ENCODE measurements around the gene MRRF.
"Not testable (repeated sequence)": the region's sequence is repeated elsewhere in the genome, so short reads cannot be mapped to it uniquely, and the experiment has no call there.

MRRF gene

DNA sequence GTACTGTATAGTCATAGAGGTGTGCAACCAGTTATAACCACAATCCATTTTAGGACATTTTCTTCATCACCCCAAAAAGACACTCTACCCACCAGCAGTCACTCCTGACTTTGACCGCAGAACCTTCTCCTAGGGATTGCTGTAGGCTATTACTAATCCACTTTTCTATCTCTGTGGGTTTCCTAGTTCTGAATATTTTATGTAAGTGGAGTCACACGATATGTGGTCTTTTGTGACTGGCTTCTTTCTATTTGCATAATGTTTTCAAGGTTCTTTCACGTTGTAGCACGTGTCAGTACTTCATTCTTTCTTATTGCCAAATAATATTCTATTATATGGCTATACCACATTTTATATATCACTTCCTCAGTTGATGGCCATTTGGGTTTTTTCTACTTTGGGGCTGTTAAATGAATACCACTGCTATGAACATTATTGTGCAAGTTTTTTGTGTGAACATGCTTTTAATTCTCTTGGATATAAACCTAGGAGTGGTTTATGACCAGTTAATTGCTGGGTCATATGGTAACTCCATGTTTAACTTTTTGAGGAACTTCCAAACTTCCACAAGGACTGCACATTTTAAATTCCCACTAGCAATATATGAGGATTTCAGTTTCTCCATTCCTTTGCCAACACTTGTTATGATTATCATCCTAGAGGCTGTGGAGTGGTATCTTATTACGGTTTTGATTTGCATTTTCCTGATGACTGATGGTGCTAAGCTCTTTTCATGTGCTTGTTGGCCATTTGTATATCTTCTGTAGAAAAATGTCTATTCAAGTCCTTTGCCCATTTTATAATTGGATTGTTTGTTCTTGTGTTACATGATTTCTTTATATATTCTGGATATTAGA is 37.8 kb downstream of the MRRF start:
- no peak for TF ChIP-seq Cebpa-rat (IDR thresholded peaks at IDR 0.05)
- no peaks in the 10 kb centered on the region for H3K27me3 ChIP-seq
- peaks cover 78 to 98% (median 94%) of the 10 kb centered on the region in 11 experiments for H3K36me3 ChIP-seq
- H3K9ac ChIP-seq = no peak overlapping the region
- no peaks in the 10 kb centered on the region for H3K9me3 ChIP-seq (replicated peaks in 1 of 11)
- no peak overlapping the region for H3K4me2 ChIP-seq
- H4K20me1 ChIP-seq = peaks cover 0 to 53% (median 22%) of the 10 kb centered on the region in 11 experiments; a peak in 12 of 22 replicates
- H3K4me3 ChIP-seq = no peak overlapping the region
- no peak overlapping the region for H3K27ac ChIP-seq
- H3K4me1 ChIP-seq = peaks cover 0 to 5% (median 1%) of the 10 kb centered on the region in 10 experiments; a peak in 9 of 20 replicates

DNA sequence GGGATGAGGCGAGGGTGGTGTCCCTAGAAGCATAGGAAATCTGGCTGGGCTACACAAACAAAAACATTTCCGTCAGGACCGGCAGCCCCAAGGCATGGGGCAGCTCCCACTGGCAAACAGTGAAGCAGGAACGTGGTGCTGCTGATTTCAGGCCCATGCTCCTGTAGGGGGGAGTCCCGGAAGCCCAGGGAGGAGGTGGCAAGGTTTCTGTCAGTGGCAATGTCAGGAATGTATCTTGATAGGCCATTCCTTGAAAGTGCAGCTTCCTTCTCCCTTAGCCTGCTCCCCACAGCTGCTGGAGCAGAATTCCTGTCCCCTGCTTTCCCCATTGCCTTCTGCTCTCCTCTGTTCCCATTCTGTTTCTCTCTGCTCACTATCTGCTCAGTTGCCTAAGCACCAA is 42.4 kb downstream of the MRRF start:
- Histone ChIP-seq H4K20me1 (peaks cover 0 to 36% (median 12%) of the 10 kb centered on the region in 11 experiments; a peak in 13 of 22 replicates), H3K36me3 (peaks cover 81 to 96% (median 93%) of the 10 kb centered on the region in 11 experiments), H3K27me3 (no peaks in the 10 kb centered on the region), H3K4me1 (no peaks in the 10 kb centered on the region), H3K4me3 (no peak overlapping the region), H3K9me3 (replicated peaks in 1 of 11) (no peaks in the 10 kb centered on the region), H3K27ac (no peak overlapping the region), H3K4me2 (no peak overlapping the region), H3K9ac (no peak overlapping the region)
- no peak for TF ChIP-seq Cebpa-rat (IDR thresholded peaks at IDR 0.05)

DNA sequence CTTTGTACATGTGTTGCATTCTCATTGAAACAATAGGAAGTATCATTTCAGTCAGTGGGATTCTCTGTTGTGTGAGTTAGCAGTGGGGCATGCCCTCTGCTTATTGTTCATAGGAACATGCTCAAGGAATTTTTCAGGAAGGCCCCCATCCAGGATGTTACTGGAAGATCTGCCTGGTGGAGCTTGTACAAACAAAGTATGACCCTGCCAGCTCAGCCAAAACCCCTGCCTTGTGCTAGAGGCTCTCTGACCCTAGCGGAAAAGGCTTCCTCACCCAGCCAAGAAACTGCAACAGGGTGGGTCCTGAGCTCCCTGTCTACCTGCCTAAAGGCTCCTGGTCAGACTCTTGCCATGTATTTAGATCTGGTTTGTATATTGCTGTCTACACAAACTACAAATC is 43.2 kb downstream of the MRRF start:
- Histone ChIP-seq H3K27me3 (no peaks in the 10 kb centered on the region), H3K27ac (no peak overlapping the region), H3K4me3 (no peak overlapping the region), H3K9me3 (replicated peaks in 1 of 11) (no peaks in the 10 kb centered on the region), H4K20me1 (peaks cover 0 to 30% (median 12%) of the 10 kb centered on the region in 11 experiments; a peak in 11 of 22 replicates), H3K4me2 (no peak overlapping the region), H3K9ac (no peak overlapping the region), H3K4me1 (no peaks in the 10 kb centered on the region), H3K36me3 (peaks cover 81 to 96% (median 93%) of the 10 kb centered on the region in 11 experiments)
- TF ChIP-seq Cebpa-rat (IDR thresholded peaks at IDR 0.05) = no peak

DNA sequence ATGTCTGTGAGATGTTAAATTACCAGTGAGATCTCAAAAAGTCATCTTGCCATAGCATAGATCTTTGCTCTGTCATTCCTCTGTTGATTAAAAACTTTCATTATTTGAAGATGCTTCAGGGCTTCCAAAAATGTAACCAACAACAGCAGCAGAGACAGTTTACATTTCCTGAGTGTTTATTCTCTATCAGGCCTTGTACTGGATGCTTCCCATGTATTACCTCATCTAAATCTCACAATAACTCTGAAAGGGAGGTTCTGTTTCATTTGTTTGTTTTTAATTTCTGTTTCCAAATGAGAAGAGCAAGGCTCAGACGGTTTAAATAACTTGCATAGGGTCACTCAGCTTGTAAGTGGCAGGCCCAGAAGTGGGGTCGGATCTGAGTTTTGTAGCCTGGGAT is 45.2 kb downstream of the MRRF start:
- Histone ChIP-seq H3K9me3 (replicated peaks in 1 of 11) (no peaks in the 10 kb centered on the region), H4K20me1 (peaks cover 0 to 24% (median 6%) of the 10 kb centered on the region in 11 experiments; a peak in 11 of 22 replicates), H3K27ac (no peak overlapping the region), H3K9ac (no peak overlapping the region), H3K27me3 (no peaks in the 10 kb centered on the region), H3K36me3 (peaks cover 86 to 98% (median 94%) of the 10 kb centered on the region in 11 experiments), H3K4me2 (no peak overlapping the region), H3K4me3 (no peak overlapping the region), H3K4me1 (no peaks in the 10 kb centered on the region)
- TF ChIP-seq Cebpa-rat (IDR thresholded peaks at IDR 0.05) = no peak

DNA sequence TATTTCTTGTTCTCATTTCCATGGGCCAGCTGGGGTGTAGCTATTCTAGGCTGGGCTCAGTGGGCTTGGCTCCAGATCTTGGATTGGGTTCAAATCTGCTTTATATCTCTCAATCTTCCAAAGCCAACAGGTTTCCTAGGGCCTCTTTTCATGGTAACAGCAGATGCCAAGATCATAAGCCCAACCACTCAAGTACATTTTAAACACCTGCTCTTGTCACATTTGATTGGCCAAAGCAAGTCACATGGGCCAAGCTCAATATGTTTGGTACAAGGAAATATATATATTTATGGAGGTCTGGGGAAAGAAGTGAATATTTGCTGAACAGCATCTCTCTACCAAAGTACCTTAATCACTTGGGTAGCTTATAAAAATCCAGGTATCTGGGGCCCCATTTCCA is 49.5 kb downstream of the MRRF start:
- H3K9ac ChIP-seq = no peak overlapping the region
- H3K27me3 ChIP-seq = no peaks in the 10 kb centered on the region
- H3K4me2 ChIP-seq = no peak overlapping the region
- H3K4me3 ChIP-seq = no peak overlapping the region
- H3K4me1 ChIP-seq = no peaks in the 10 kb centered on the region
- peaks cover 0 to 32% (median 6%) of the 10 kb centered on the region in 11 experiments; a peak in 10 of 22 replicates for H4K20me1 ChIP-seq
- H3K27ac ChIP-seq = no peak overlapping the region
- peaks cover 65 to 95% (median 80%) of the 10 kb centered on the region in 11 experiments for H3K36me3 ChIP-seq
- H3K9me3 ChIP-seq (replicated peaks in 1 of 11) = no peaks in the 10 kb centered on the region
- TF ChIP-seq Cebpa-rat (IDR thresholded peaks at IDR 0.05) = no peak

DNA sequence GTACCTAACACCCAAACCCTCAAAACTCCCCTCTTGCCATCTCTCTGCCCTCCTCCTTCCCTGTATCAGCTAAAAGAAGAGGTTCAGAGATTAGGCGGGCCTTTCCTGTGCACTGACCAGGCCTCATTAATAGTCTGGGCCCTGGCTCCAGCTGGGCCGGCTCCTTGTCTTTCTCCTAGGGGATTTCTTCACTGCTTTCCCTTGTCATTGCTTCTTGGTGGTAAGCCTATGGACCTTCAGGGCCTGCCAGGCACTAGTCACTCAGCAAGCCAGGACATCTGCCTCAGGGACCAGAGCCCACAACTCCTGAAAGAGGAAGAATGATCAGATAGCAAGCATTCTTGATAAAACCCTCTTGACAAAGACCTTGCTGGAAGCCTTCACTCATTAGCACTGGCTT is 50.9 kb downstream of the MRRF start:
- H3K4me1 ChIP-seq = peaks cover 0 to 8% (median 0%) of the 10 kb centered on the region in 10 experiments; a peak in 5 of 20 replicates
- H3K9me3 ChIP-seq (replicated peaks in 1 of 11) = no peaks in the 10 kb centered on the region
- peaks cover 53 to 95% (median 77%) of the 10 kb centered on the region in 11 experiments for H3K36me3 ChIP-seq
- H3K27me3 ChIP-seq = no peaks in the 10 kb centered on the region
- TF ChIP-seq Cebpa-rat (IDR thresholded peaks at IDR 0.05) = no peak
- peaks cover 0 to 36% (median 3%) of the 10 kb centered on the region in 11 experiments; a peak in 12 of 22 replicates for H4K20me1 ChIP-seq
- no peak overlapping the region for H3K4me3 ChIP-seq
- H3K27ac ChIP-seq = no peak overlapping the region
- H3K4me2 ChIP-seq = no peak overlapping the region
- no peak overlapping the region for H3K9ac ChIP-seq

DNA sequence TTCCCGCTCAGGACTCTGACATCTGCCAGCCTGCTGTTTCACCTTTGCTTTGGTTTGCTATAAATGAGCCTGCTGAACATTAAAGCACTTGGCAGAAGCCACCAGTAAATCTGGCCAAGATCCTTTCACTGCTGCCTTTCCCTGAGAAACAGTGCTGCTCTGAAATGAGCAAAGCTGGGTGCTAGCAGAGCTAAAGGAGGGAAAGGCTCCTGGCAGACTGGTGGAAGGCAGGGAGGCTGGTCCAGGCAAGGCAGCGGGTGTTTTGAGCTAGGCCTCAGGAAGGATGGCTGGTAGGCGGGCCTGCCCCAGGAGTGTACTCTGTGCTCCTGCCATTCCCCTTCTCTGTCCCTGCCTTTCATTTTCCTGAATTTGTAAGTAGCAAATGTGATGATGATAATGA is 53.6 kb downstream of the MRRF start:
- H3K4me2 ChIP-seq = no peak overlapping the region
- H3K36me3 ChIP-seq = peaks cover 48 to 93% (median 73%) of the 10 kb centered on the region in 11 experiments
- no peaks in the 10 kb centered on the region for H3K9me3 ChIP-seq (replicated peaks in 1 of 11)
- peaks cover 0 to 36% (median 0%) of the 10 kb centered on the region in 11 experiments; a peak in 10 of 22 replicates for H4K20me1 ChIP-seq
- H3K4me3 ChIP-seq = no peak overlapping the region
- no peak overlapping the region for H3K27ac ChIP-seq
- peak overlapping the region in 1 of 11 experiments; percentile 5; a peak in 1 of 22 replicates for H3K9ac ChIP-seq
- TF ChIP-seq Cebpa-rat (IDR thresholded peaks at IDR 0.05) = no peak
- H3K27me3 ChIP-seq = no peaks in the 10 kb centered on the region
- H3K4me1 ChIP-seq = peaks cover 0 to 13% (median 0%) of the 10 kb centered on the region in 10 experiments; a peak in 5 of 20 replicates

DNA sequence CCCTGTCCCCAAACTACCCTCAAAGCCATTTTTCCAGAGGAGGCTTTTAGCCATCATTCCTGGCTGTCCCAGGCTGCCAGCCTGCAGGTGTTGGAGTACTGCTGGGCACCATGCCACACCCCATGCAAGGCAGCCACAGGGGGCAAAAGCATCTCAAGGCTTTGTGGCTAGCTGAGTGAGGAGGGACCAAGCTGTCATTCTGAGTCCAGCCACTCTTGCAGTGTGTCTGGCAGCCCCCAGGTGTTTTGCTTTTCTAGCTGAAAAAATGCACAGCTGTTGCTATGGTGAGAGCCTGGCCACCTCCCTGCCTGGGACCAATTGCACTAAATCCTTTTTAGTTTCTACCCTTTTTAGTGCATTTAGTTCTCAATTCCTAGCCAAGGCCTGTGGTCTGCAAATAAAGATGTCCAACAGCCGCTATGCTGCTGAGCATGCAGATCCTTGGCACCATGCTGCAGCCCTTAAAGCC is 55.8 kb downstream of the MRRF start:
- H3K27me3 ChIP-seq = no peaks in the 10 kb centered on the region
- peak overlapping the region in 1 of 11 experiments; percentile 18; a peak in 2 of 22 replicates for H3K4me2 ChIP-seq
- no peak for TF ChIP-seq Cebpa-rat (IDR thresholded peaks at IDR 0.05)
- H3K27ac ChIP-seq = no peak overlapping the region
- H3K9ac ChIP-seq = no peak overlapping the region
- peaks cover 0 to 26% (median 0%) of the 10 kb centered on the region in 11 experiments; a peak in 10 of 22 replicates for H4K20me1 ChIP-seq
- no peaks in the 10 kb centered on the region for H3K9me3 ChIP-seq (replicated peaks in 1 of 11)
- H3K4me1 ChIP-seq = peaks cover 0 to 16% (median 0%) of the 10 kb centered on the region in 10 experiments; a peak in 5 of 20 replicates
- H3K4me3 ChIP-seq = no peak overlapping the region
- peaks cover 40 to 92% (median 71%) of the 10 kb centered on the region in 11 experiments for H3K36me3 ChIP-seq

DNA sequence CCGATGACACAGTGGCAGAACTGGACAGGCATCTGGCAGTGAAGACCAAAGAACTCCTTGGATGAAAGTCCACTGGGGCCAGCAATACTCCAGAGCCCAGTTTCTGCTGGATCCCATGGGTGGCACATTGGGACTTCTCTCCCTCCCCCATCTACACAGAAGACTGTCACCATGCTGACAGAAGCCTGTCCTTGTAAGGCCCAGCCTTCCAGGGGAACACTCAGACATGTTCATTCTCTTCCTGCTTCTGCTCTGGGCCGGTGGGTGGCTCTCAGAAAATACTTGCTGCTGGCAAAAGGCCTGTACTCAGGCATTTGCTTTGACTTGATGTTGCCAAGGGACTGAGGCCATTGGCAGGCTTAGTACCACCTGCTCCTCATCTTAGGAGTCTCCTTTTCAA is 57.9 kb downstream of the MRRF start:
- peaks cover 0 to 16% (median 0%) of the 10 kb centered on the region in 10 experiments; a peak in 5 of 20 replicates for H3K4me1 ChIP-seq
- peaks cover 36 to 93% (median 67%) of the 10 kb centered on the region in 11 experiments for H3K36me3 ChIP-seq
- no peak overlapping the region for H3K27ac ChIP-seq
- no peaks in the 10 kb centered on the region for H3K27me3 ChIP-seq
- H3K4me3 ChIP-seq = no peak overlapping the region
- H3K4me2 ChIP-seq = no peak overlapping the region
- no peak for TF ChIP-seq Cebpa-rat (IDR thresholded peaks at IDR 0.05)
- H3K9ac ChIP-seq = no peak overlapping the region
- peaks cover 0 to 23% (median 0%) of the 10 kb centered on the region in 11 experiments; a peak in 9 of 22 replicates for H4K20me1 ChIP-seq
- H3K9me3 ChIP-seq (replicated peaks in 1 of 11) = no peaks in the 10 kb centered on the region

DNA sequence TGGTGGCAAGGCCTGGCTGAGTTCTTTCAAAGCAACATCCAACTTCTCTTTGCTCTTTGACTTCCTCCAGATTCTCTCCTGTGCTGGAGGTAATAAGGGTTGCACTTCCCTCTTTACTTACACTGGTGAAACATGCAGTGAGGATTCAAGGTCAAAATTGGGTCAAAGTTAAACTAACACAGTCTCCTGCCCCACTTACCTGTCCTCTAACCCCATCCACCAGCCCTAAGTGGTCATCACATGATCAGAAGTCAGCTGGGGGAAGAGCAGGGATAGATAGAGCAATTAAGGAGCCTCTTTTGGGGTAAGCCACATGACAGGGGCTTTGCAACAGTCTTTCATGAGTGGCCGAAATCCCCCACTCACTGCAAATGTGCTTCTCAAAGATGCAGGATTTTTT is 60.0 kb downstream of the MRRF start:
- H3K36me3 ChIP-seq = peaks cover 35 to 91% (median 60%) of the 10 kb centered on the region in 11 experiments
- not testable (repeated sequence) for H3K9ac ChIP-seq; H3K27ac ChIP-seq; H3K27me3 ChIP-seq; H3K4me2 ChIP-seq; H3K4me3 ChIP-seq; H3K9me3 ChIP-seq (replicated peaks in 1 of 11)
- H3K4me1 ChIP-seq = peaks cover 0 to 16% (median 0%) of the 10 kb centered on the region in 10 experiments; a peak in 5 of 20 replicates
- H4K20me1 ChIP-seq = peaks cover 0 to 15% (median 0%) of the 10 kb centered on the region in 11 experiments; a peak in 8 of 22 replicates

Data from BLaER1 treated with 17β-estradiol and CSF1 and Interleukin-3, amounts not matched to agents 10 nM and 100 nM (cell line).